ENCODE data around the gene KIAA0513.

The KIAA0513 gene

GRCh38 chr16:85004587-85005205, 22.9 kb upstream of the KIAA0513 start:
- no peak for DNase-seq (ENCODE audit: low read depth in 2 of 2)

- no peak for DNase-seq (ENCODE audit: low read depth in 2 of 2)
These were observed 22.1 kb upstream of the KIAA0513 start for GRCh38 chr16:85005285-85006069.

GRCh38 chr16:85006639-85007038, 21.0 kb upstream of the KIAA0513 start:
- no peak for DNase-seq (ENCODE audit: low read depth in 2 of 2)

GRCh38 chr16:85007496-85008214, 19.9 kb upstream of the KIAA0513 start:
- DNase-seq (ENCODE audit: low read depth in 2 of 2) = no peak

- no peak for DNase-seq (ENCODE audit: low read depth in 2 of 2)
These were observed 19.3 kb upstream of the KIAA0513 start for GRCh38 chr16:85008271-85008670.

- no peak for DNase-seq (ENCODE audit: low read depth in 2 of 2)
These were observed 17.1 kb upstream of the KIAA0513 start for GRCh38 chr16:85010446-85010930.

GRCh38 chr16:85010931-85011845, 16.4 kb upstream of the KIAA0513 start, which contains the start of gene ZDHHC7:
Gene ZDHHC7 (minus strand): TSS chr16:85011535. CDS start chr16:84990618, 20,917 bp downstream.
- DNase-seq (ENCODE audit: low read depth in 2 of 2) = peak; percentile 69 to 78

GRCh38 chr16:85011846-85012284, 15.7 kb upstream of the KIAA0513 start:
- peak in 1 of 2 experiments; percentile 7 for DNase-seq (ENCODE audit: low read depth in 2 of 2)

- DNase-seq (ENCODE audit: low read depth in 2 of 2) = no peak
These were observed 13.3 kb upstream of the KIAA0513 start for GRCh38 chr16:85014311-85014710.

- DNase-seq (ENCODE audit: low read depth in 2 of 2) = no peak
These were observed 12.0 kb upstream of the KIAA0513 start for GRCh38 chr16:85015481-85016187.

- DNase-seq (ENCODE audit: low read depth in 2 of 2) = peak in 1 of 2 experiments; percentile 9
These were observed 10.4 kb upstream of the KIAA0513 start for GRCh38 chr16:85017151-85017550.

- no peak for DNase-seq (ENCODE audit: low read depth in 2 of 2)
These were observed 10.0 kb upstream of the KIAA0513 start for GRCh38 chr16:85017633-85018032.

- no peak for DNase-seq (ENCODE audit: low read depth in 2 of 2)
These were observed 8.9 kb upstream of the KIAA0513 start for GRCh38 chr16:85018529-85019236.

- DNase-seq (ENCODE audit: low read depth in 2 of 2) = no peak
These were observed 7.8 kb upstream of the KIAA0513 start for GRCh38 chr16:85019659-85020245.

GRCh38 chr16:85025781-85026653, 1.6 kb upstream of the KIAA0513 start:
- no peak for DNase-seq (ENCODE audit: low read depth in 2 of 2)

GRCh38 chr16:85026703-85027102, 892 bp upstream of the KIAA0513 start:
- no peak for DNase-seq (ENCODE audit: low read depth in 2 of 2)

GRCh38 chr16:85027958-85028684, 526 bp downstream of the KIAA0513 start:
- DNase-seq (ENCODE audit: low read depth in 2 of 2) = peak in 1 of 2 experiments; percentile 12
